Sigmoid colon (tissue), 3 donors: ENCODE data around the gene COMMD10.

Experiments used
- POLR2A ChIP-seq, 2 donors: fragments of 450-650 bp; IDR thresholded peaks; one replicate each; pipeline ENCODE4 v1.6.1; 2016; ENCODE audit warnings: antibody characterized with exemption in 2 of 2, mild to moderate bottlenecking in 2 of 2, moderate library complexity in 2 of 2
- TF ChIP-seq, protein P1 (sequence below), 4 experiments: fragments of 450-650 bp in 3 of 4; fragments of 200-600 bp in 1 of 4; IDR thresholded peaks; one replicate each; pipeline ENCODE4 v1.5.1; 2016 to 2019; ENCODE audit warnings: antibody characterized with exemption in 4 of 4, mild to moderate bottlenecking in 3 of 4, moderate library complexity in 2 of 4

DNA sequence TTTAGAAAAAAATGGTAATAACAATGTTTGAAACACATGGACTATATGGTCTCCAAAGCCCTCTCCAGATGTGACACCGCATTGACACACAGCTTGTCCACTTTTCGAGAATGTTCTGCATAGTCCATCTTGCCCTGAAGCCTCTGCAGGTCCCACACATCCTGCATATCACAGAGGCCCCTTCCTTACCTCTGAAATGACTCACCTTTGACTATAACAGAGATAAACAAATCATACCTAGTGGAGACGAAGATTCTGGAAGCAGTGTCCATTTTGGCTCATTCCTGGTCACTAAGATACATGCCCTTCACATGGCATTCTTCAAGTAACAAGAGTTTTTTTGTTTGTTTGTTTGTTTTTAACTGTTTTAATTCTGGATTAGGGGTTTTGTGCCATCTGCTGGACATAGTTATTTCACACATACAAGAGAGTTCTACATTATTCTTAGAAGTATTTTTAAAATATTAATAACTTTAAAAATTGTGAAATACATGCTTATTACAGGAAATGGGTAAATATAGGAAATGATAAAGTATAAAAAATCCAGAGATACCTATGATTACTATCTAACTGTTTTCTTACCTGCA is 47.5 kb upstream of the COMMD10 start:
- TF ChIP-seq POLR2A (IDR thresholded peaks at IDR 0.05), result no peak
- TF ChIP-seq, protein P1, sequence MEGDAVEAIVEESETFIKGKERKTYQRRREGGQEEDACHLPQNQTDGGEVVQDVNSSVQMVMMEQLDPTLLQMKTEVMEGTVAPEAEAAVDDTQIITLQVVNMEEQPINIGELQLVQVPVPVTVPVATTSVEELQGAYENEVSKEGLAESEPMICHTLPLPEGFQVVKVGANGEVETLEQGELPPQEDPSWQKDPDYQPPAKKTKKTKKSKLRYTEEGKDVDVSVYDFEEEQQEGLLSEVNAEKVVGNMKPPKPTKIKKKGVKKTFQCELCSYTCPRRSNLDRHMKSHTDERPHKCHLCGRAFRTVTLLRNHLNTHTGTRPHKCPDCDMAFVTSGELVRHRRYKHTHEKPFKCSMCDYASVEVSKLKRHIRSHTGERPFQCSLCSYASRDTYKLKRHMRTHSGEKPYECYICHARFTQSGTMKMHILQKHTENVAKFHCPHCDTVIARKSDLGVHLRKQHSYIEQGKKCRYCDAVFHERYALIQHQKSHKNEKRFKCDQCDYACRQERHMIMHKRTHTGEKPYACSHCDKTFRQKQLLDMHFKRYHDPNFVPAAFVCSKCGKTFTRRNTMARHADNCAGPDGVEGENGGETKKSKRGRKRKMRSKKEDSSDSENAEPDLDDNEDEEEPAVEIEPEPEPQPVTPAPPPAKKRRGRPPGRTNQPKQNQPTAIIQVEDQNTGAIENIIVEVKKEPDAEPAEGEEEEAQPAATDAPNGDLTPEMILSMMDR (IDR thresholded peaks at IDR 0.05), result no peak
